ENCODE data around the gene MARF1. TPM values are rescaled to one million over a fixed set of nuclear protein-coding genes. Genes with fewer than 3 reads are reported as not detected.
"Not testable (repeated sequence)": the region's sequence is repeated elsewhere in the genome, so short reads cannot be mapped to it uniquely, and the experiment has no call there.

Gene MARF1
- polyA plus RNA-seq, 3 donors = 47.0 to 67.6 (median 66.6) TPM

DNA sequence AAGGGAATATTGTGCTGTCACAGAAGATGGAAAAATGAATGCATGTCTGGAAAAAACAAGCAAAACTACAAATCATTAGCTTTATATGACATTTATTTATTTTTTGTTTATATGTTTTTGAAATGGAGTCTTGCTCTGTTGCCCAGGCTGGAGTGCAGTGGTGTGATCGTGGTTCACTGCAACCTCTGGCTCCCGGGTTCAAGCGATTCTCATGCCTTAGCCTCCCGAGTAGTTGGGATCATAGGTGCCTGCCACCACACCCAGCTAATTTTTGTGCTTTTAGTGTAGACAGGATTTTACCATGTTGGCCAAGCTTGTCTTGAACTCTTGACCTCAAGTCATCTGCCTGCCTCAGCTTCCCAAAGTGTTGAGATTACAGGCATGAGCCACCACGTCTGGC, 15.6 kb upstream of the MARF1 start:
- no peak for DNase-seq

DNA sequence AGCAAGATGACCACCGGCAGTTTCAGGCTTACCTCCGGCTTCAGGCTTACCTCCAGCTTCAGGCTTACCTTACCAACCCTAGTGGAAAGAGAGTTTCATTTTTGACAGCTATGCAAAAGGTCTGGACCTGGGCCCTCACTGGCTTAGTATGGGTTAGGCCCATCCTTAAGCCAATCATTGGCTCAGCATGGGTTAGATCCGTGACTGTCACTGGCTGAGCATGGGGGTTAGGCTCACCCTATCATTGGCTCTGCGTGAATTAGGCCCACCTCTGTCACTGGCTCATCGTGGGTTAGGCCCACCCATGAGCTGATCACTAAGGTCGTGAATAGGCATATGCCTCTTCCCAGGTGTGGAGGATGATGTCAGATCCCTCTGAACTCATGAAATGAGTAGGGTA, 15.2 kb upstream of the MARF1 start:
- no peak for DNase-seq

GRCh38 chr16:15655561-15655960, 12.6 kb upstream of the MARF1 start:
- DNase-seq = not testable (repeated sequence)

DNA sequence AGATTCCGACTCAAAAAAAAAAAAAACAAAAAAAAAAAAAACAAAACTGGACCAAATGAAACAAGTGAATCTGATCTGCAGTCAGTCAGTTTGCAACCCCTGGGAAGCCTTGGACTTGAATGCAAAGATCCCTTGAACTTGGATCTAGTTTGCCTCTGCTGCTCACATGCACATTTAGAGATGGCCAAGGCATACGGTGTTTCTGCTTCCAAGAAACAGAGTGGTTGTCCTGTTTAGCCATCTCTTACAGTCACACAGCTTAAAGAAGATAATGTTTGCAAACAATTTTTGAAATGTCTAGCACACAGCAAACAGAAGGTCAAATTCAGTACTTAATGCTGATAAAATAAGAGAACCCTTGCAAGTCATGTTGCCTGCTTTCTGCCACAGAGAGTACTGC, 11.6 kb upstream of the MARF1 start:
- DNase-seq = no peak

DNA sequence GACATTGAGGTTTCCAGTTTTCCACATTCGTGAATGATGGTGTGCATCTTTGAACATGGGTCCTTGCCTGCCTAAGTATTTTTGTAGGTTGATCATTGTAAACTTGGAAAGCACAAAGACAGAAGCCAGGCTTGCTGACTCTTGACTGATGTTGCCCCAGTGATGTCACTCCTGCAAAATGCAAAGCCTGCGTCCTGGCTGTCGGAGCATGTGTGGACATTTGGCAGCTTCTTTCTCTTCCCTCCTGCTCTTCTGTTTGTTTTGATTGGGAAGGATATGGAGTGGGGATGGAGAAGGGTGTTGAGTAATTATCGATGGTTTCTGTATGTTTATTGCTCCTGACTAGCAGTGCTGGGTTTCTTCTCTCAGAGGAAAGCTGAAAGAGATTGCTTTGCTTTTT, 10.3 kb upstream of the MARF1 start:
- DNase-seq = no peak

DNA sequence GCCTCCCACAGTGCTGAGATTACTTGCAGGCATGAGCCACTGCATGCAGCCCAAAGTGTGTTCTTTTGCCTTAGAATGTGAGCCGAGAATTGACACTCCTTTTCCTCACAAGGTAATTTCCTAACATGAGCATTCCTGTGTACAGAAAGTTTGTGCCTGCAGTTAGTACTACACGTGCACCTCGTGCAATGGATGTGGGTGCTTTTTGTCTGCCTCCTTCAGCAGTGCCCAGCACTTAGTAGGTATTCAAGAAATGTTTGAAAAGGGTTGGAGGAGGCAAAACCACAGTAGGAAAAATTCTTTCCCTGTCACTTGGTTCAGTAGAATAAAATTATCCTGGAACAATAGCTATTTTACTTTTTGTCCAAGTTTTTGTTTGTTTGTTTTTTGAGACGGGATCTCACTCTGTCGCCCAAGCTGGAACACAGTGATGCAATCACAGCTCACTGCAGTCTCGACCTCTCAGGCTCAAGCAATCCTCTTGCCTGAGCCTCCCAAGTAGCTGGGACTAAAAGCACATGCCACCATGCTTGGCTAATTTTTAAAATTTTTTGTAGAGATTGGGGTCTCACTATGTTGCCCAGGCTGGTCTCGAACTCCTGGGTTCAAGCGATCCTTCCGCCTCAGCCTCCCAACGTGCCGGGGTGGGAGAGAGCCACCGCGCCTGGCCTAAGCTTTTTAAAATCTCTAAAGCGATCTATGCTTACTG, 9.5 kb upstream of the MARF1 start:
- no peak for DNase-seq

- peak; percentile 11 for DNase-seq
These were observed 7.8 kb upstream of the MARF1 start for GRCh38 chr16:15650698-15651171.

- DNase-seq = peak; percentile 93
These were observed 7.2 kb upstream of the MARF1 start, which contains the start of gene NDE1 for GRCh38 chr16:15650019-15650697. Gene NDE1 (plus strand): TSS chr16:15650245. CDS start chr16:15664779, 14,534 bp downstream.

DNA sequence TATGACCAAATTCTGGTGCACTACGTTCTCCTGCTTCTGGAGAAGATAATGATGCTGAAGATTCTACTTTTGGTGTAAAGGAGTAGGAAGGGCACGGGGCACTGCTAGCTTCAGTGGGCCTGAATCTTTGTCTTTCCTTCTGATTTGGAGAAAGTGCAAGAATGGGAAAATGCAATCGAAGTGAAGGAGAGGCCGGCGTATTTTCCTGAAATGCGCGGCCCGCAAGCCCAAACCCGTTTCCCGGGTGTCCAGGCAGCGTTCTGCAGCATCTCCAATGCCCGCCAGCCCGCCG, 6.7 kb upstream of the MARF1 start:
- DNase-seq = no peak

- DNase-seq = not testable (repeated sequence)
These were observed 6.4 kb upstream of the MARF1 start for GRCh38 chr16:15649311-15649710.

DNA sequence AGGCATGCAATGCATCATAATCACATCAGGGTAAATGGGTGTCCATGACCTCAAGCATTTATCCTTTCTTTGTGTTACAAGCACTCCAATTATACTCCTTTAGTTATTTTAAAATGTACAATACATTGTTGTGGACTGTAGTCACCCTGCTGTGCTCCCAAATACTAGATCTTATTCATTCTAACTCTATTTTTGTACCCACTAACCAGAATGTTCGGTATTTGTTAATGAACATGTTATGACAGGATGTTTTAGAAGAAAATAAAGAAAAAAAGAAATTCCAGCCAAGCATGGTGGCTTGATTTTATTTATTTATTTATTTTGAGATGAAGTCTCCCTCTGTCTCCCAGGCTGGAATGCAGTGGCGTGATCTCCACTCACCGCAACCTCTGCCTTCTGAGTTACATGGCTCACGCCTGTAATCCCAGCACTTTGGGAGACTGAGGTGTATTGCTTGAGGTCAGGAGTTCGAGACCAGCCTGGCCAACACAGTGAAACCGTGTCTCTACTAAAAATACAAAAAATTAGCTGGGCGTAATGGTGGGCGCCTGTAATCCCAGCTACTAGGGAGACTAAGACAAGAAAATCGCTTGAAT, 5.3 kb upstream of the MARF1 start:
- DNase-seq = no peak

- DNase-seq = no peak
These were observed 4.5 kb upstream of the MARF1 start for GRCh38 chr16:15647294-15648014.

DNA sequence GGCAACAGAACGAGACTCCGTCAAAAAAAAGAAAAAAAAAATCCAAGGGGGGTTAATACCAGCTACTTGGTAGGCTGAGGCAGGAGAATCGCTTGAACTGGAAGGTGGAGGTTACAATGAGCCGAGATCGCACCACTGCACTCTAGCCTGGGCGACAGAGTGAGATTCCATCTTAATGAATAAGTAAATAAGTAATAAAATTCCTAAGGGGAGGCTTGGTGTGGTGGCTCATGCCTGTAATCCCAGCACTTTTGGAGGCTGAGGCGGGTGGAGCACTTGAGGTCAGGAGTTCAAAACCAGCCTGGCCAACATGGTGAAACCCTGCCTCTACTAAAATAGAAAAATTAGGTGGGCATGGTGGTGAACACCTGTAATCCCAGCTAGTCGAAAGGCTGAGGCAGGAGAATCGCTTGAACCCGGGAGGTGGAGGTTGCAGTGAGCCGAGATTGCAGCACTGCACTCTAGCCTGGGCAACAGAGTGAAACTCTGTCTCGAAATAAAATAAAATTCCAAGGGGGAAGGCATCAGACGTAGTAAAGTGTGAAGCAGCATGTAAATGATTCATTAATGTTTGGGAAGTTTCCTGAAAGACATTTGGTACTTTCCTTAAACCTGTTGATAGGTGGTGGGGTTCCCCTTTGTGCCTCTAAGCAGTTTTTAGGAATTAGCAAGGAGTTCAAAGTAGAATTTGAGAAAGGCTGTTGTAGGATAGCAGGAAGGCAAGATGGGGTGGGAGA, 3.8 kb upstream of the MARF1 start:
- not testable (repeated sequence) for DNase-seq

DNA sequence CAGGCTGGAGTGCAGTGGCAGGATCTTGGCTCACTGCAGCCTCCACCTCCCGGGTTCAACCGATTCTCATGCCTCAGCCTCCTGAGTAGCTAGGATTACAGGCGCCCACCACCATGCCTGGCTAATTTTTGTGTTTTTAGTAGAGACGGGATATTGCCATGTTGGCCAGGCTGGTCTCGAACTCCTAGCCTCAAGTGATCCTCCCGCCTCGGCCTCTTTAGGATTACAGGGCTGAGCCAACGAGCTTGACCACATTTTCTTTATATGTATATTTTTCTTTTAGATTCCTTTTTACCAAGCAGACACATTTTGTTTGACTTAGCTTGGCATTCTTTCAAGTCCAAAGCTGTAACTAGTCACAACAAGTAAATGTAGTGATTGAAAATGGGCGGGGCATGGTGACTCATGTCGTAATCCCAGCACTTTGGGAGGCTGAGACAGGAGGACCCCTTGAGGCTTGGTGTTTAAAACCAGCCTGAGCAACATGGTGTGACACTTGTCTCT, 2.1 kb upstream of the MARF1 start:
- DNase-seq = not testable (repeated sequence)

DNA sequence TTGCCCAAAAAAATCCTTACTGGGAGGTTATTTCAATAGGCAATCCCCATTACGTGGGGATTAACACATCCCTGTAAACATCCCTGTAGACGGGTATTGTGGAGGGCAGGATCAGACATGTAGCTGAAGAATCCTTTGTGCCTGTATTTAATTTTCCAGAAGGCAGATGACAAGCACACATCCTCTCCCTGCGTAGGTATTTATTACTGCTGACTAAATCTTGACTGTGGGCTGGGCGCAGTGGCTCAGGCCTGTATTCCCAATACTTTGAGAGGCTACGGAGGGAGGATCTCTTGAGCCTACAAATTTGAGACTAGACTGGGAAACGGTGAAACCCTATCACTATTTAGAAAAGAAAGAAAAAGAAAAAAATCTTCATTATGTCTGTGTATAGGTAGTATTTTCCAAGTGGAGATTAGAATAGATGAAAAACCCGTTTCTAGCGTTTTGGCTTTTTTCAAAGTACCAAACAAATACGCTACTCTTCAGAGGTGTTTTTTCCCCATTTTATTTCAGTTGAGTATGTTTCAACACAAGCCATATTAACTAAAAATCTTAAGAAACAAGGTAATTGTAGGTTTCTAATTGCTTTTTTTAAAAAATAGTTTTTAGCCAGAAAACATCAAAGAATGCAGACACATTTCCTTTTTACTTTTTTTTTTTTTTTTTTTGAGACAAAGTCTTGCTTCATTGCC, 1.5 kb upstream of the MARF1 start:
- DNase-seq = no peak

DNA sequence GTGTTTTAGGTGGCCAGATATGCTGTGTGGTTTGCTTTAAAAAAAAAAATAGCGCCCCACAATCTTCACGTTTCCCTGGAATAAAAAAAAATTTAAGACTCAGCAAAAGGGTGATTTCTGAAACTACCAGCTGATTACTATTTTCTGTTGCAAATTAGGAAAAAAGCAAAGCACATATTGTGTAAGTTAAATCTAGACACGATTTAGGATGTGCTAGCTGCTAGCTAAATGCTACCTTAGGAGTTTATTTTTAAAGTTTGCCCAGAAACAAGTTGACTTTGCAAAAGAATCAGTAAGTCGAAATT, 944 bp upstream of the MARF1 start:
- no peak for DNase-seq

DNA sequence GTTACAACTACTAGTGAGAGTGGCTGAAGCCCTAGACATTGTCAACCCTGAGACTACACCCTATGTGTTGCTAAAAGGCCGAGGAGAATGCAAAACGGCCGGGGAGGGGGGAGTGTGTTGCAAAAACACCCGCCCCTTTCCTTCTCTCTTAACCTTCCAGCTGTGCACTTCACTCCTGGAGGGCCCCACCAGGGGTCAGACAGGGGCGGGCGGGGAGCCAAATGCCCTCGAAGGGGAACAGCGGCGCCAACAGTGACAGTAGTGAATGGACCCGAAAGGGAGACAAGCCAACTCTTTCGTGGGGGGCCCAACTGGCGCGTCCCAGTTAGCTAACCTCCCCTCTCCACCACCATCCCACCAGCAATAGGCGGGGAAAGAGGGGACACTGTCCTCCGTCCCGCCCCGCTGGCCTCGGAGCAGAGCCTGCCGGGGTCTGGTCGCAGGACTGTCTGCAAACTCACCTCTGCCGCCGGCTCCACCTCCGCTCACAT, 352 bp downstream of the MARF1 start:
- DNase-seq = peak; percentile 67

DNA sequence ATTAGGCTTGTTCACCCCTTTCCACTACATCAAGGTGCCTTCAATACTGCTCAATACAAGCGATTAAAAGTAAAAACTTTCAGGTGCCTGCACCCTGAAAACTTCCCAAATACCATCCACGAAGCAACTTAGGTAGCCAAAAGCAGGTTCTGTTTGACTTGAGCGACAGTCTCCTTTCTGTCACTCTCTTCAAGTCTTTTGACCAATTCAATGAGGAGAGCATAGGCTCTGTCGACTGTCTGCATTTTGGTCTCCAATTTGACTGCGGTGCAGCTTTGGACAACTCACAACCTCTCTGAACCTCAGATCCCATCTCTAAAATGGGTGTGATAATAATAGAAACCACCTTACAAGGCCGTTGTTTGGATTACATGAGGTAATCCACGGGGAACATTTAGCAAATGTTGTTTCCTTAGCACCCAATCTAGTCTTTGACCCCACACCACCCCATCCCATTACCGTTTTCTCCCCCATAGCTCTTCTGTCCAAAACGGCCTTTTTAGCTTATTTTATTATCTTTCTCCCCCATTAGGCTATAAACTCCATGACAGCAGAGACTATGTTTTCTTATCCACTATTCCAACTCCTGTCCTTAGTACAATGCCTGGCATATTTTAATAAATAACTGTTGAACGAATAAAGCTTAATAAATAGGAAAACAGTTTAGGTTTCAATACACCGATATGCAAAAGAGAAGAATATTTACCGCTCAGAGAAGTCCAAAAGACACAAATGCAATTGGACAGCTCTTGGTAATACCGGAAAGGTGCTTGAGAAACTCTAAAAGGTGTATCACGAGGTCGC, 999 bp downstream of the MARF1 start:
- DNase-seq = no peak

DNA sequence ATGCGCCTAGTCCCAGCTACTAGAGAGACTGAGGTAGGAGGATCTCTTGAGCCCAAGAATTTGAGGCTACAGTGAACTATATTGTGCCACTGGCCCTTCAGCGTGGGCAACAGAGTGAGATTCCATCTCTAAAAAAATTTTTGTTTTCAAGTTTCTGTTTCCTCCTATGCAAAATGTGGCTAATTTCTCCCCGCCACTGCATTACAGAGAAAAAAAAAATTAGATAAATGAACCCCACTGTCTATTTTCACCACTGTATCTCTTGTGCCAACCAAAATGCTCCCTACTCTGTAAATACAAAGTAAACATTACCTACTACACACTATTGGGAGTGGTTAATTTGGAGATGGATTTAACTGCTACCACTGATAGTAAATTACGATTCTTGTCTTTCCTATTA, 2.0 kb downstream of the MARF1 start:
- DNase-seq = no peak

DNA sequence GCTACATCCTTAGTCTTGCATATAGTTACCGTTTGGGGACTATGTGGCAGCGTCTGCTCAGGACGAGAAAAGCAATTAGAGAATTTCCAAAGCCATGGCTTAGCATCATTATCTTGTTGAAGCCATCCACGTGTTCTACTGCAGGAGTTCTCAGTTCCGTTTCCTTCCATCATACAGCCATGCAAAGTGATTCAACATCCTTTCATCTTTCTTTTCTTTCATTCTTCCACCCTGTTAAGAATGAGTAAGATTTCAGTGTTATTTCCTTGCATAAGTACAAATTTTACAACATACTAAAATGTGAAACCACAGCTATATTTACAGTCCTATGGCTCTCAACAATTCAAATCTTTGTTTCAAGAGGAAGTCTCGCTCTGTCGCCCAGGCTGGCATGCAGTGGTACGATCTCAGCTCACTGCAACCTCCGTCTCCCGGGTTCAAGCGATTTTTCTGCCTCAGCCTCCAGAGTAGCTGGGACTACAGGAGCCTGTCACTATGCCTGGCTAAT, 3.8 kb downstream of the MARF1 start:
- no peak for DNase-seq

All from renal pelvis (tissue), 4 donors.